Esophagus muscularis mucosa (tissue), 3 donors: ENCODE data around the gene CCDC149.

Experiments used
- POLR2AphosphoS5 ChIP-seq, 2 donors: sonication (generic); formaldehyde crosslinking; IDR thresholded peaks; one replicate each; pipeline ENCODE4 v1.6.1; 2017; ENCODE audit warnings: antibody characterized with exemption in 2 of 2
- TF ChIP-seq, protein P1 (sequence below), 3 experiments: fragments of 200-600 bp in 2 of 3; fragments of 450-650 bp in 1 of 3; sonication (generic) in 2 of 3; IDR thresholded peaks; one replicate each; pipeline ENCODE4 v1.5.1; 2017 to 2019; ENCODE audit warnings: antibody characterized with exemption in 3 of 3, mild to moderate bottlenecking in 2 of 3, moderate library complexity in 1 of 3

DNA sequence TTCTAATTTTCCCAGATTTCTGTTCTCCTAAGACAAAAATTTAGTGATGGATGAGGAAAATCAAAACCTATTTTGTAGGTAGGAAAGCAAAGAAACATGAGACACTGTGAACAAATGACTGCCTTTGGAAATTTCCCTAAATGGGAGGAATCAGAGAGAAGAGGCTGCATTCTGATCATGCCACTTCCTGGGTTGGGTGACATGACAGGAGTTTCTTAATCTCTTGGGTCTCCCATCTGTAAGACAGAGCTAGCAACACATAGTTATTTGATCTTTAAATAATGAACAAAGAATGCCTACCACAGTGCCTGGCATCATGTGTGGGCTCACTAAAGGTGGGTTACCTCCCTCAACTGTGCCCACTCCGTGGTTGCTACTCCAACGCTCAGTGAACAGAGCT is 57.1 kb downstream of the CCDC149 start:
- TF ChIP-seq, protein P1, sequence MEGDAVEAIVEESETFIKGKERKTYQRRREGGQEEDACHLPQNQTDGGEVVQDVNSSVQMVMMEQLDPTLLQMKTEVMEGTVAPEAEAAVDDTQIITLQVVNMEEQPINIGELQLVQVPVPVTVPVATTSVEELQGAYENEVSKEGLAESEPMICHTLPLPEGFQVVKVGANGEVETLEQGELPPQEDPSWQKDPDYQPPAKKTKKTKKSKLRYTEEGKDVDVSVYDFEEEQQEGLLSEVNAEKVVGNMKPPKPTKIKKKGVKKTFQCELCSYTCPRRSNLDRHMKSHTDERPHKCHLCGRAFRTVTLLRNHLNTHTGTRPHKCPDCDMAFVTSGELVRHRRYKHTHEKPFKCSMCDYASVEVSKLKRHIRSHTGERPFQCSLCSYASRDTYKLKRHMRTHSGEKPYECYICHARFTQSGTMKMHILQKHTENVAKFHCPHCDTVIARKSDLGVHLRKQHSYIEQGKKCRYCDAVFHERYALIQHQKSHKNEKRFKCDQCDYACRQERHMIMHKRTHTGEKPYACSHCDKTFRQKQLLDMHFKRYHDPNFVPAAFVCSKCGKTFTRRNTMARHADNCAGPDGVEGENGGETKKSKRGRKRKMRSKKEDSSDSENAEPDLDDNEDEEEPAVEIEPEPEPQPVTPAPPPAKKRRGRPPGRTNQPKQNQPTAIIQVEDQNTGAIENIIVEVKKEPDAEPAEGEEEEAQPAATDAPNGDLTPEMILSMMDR (IDR thresholded peaks at IDR 0.05): no peak
- no peak for TF ChIP-seq POLR2AphosphoS5 (IDR thresholded peaks at IDR 0.05)
